Skin of body (tissue), 2 donors: ENCODE results near the gene VPS50. TPM values are rescaled to one million over a fixed set of nuclear protein-coding genes. Genes with fewer than 3 reads are reported as not detected.
A peak's percentile ranks its signal among the peaks of the same experiment; 100 is the strongest.

Source experiments
- DNase-seq: peaks from one replicate; lab custom pipeline; 2025; lab: John Stamatoyannopoulos, UW
- total RNA-seq: library from RNA; depleted of rRNA; stranded (reverse); fragments of >200 nt; gene quantifications from one replicate; pipeline ENCODE4 v1.2.3, GENCODE V29; 2014

The VPS50 gene
- 38.3 TPM for total RNA-seq

- DNase-seq, result peak; percentile 95
These were observed at the start of gene VPS50 for GRCh38 chr7:93231799-93232672. Gene VPS50 (plus strand): TSS chr7:93232366. CDS start chr7:93232468, 102 bp downstream.

DNA sequence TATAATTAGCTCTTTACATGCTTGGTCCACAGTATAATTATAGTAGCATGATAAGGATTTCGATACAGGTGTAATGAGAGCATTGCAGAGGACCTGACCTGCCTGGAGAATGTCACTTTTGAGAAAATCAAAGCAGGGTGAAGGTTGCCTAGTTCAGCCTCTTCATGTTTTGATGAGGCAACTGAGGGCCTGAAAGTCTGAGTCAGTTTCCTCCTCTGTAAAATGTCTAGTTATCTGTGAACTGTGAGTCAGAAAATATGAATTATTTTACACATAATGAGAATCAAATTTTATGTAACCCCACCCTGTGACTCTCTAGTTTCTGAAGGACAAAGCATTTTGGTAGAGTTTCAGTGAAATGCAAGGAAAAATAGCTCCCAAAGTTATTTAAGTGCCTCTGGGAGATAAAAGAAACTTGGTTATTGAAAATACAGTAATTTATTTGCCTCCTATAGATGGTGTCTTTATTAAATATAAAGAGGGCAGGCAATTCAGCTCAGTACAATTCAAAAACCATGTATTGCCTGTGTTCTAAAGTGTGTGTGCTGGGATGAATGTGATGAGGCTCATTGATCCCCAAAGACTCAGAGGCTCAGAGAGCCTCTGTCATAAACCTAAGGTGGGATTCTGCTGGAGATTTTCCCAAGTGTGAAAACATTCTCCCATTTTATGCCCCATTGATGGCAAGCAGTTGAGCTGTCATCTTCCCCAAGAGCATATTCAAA, 46.7 kb upstream of the VPS50 start:
- no peak for DNase-seq

DNA sequence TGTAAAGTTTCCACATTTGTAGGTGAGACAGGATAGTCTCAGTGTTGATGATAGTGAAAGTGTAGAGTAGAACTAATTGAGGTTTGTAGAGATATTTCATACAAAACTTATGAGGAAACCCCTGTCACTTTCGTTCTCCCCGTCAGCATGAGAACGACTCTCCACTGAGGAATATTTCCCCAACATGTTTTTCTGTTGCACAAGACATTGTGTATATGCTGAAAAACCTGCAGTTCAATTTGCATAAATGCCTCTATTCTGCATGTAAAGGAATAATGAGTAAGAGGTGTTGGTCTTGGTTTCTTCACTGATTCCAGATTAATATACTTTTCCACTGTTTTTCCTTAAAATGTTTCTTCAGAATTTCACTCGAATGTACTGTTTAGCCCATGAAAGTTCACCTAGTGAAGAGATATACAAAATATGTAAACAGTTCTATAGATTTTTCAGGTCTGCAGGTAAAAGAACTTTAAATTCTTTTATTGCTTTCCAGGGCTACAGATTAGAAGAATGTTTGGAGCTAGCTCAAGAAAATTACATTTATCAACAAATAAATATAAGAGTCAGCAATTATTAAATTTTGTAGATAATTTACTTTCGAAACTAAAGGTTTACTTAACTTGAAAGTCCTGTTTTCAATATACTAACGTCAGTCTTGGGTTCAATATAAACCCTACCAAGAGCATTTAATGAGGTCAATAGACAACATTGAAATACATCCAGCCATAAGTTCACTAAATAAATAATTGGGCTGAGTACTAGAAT, 43.1 kb upstream of the VPS50 start:
- DNase-seq, result no peak

DNA sequence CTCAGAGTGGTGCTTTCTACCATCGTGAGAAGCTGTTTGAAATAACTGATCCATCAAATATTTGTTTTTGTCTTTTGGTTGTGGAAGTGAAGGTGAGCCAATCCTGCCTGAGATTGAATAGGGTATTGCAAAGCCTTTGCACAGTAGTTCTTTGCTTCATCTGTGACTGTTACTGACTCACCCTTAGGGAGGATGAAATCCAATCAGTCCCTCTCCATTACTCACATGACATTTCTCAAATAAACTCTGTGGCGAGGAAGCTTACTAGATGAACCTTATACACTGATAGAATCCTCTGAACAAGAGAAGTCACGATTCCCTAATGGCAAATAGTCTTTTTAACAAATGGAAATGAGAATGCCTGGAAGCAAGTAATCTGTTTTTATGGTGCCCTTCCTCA, 37.8 kb upstream of the VPS50 start:
- no peak for DNase-seq

DNA sequence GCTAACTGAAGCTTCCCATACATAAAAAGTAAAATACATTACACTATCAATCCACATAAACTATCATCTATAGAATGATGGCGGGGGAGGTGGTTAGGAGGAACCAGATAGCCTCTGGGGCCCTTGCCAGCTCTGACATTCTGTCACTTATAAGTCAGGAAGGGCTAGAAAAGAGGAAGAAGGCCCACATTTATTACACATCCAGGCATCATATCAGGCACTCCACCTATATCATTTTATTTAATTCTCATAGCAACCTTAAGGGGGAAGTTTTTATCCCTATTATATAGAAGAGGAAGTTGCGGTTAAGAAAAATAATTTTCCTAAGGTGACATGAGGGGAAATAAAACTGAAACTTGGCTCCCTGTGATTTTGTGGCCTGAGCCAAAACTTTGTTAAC, 35.8 kb upstream of the VPS50 start:
- no peak for DNase-seq

- no peak for DNase-seq
These were observed 33.7 kb upstream of the VPS50 start for GRCh38 chr7:93198472-93198871.

- DNase-seq, result peak; percentile 20
These were observed 29.4 kb upstream of the VPS50 start for GRCh38 chr7:93202594-93203250.

DNA sequence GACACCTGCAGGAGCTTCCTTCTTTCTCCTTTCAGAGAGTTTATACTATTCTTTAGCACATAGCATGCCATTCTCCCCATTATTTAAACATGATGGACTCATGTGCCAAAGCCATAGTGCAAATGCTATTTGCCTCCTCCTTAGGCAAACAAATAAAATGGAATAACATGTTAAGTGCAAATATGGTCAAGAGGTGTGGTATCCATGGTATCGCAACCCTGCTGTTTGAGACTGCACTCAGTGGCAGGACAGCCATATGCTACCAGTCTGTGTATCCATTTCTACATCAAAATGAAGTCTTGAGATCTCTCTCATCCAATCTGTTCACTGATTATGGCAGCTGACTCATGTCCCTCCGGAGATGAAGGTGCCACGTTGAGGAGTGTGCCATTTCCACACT, 28.7 kb upstream of the VPS50 start:
- DNase-seq, result no peak

- DNase-seq, result no peak
These were observed 27.1 kb upstream of the VPS50 start for GRCh38 chr7:93205046-93205445.

GRCh38 chr7:93211228-93211818, 20.8 kb upstream of the VPS50 start:
- DNase-seq, result no peak

GRCh38 chr7:93212881-93213280, 19.3 kb upstream of the VPS50 start:
- no peak for DNase-seq

DNA sequence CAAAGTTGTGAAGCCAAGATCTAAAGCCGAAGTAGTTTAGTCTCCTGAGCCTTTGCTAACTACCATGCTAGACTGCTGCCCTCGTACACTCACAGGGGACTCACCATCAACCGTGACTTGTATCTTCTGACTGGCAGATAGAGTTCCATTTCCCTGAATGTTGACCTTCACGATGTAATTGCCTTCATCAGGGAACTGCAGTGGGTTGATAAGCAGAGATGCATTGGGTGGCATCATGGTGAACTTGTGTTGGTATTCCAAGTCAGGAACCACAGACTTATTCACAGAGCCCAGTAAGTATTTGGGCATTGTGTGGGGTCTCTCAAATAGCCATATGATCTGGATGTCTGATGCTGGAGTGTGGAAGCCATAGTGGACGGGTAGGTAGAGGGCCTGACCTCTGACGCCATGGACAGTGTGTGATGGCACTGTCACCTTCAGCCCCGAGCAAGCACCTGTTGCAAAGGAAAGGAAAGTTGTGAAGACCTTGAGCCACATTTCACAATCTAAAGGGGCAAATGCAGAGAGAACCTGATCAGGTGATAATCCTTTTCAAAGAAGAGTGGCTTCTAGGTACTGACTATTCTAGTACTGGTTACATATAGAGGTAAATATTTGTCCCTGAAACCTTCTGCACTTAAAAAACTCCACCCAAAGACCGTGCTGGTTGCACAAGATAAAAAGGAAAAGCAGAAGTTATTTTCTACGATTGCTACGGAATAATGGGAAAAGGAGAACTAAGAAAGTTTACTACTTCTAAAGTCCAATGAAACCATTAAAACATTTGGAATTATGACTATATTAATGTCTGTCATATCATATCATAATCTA, 13.0 kb upstream of the VPS50 start:
- DNase-seq, result no peak

GRCh38 chr7:93219868-93220267, 12.3 kb upstream of the VPS50 start:
- no peak for DNase-seq

DNA sequence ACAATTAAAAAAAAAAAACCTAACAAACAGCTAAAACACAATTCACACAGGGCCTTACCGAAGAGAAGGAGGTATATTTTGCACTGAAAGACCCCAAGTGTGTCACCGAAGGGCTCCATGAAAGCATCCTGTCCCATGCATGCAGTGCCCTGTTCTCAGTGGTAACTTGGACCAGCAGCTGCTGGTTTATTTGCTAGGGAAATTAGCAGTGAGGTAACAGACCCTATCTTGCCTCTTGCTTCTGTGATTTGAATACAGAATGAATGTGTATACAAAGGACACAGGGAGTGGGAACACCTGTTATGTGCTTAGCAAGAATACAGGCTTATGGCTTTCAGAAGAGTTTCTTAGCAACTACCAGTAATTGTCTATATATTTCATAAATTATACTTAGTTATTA, 5.9 kb upstream of the VPS50 start, which contains the start of gene HEPACAM2:
Gene HEPACAM2 (minus strand): TSS at position 160 of the 400 bp plus-strand sequence.
- DNase-seq, result no peak

DNA sequence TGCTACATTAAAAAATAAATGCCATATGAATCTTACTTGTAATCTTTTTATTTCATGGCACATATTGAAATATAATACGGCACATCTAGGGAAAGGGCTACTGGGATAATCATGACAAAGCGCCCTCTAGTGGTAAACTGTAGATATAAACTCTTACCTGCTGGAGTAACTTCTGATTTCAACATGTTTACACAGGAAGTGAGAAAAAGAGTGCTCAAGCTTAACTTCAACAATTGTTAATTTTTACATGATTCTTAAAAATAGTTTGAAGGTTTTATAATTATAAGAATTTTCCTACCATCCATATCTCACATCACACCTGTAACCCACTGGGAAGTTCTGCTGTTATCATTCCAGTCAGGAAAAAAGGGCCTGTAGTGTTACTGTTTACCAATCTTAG, 3.9 kb upstream of the VPS50 start:
- DNase-seq, result peak; percentile 10

DNA sequence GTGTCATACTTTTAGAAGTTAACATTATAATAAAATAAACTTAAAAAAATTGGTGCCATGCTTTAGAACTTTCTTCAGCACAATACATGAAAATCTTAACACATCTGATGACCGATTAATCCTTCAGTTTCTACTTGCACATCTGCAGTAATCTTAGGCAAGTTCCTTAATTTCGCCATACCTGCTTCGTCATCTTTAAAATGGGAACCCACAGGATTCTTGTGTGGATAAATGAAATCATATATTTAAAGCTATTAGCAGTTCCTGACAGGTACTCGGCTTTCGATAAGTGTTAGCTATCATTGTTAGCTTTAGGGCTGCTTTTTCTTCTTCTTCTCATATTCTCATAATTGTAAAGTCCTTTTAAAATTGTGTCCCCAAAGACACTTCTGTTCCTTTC, 907 bp upstream of the VPS50 start:
- no peak for DNase-seq

DNA sequence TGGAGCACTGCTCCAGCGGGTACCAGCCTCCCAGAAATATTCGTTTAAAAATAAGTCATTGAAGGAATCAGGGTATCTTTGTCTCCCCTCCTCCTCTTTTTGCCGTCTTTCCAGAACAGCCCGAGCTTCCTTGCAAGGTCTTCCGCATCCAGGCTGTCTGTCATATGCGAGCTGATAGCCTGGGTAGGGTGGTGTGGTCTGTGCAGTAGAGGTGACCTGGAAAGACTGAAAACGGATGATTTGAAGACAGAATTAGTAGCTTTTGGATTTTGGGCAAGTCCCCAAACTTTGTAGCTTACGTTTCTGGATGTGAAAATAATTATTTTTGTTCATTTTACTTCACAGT, 480 bp downstream of the VPS50 start:
- DNase-seq, result no peak

GRCh38 chr7:93235541-93235940, 3.4 kb downstream of the VPS50 start:
- DNase-seq, result no peak

DNA sequence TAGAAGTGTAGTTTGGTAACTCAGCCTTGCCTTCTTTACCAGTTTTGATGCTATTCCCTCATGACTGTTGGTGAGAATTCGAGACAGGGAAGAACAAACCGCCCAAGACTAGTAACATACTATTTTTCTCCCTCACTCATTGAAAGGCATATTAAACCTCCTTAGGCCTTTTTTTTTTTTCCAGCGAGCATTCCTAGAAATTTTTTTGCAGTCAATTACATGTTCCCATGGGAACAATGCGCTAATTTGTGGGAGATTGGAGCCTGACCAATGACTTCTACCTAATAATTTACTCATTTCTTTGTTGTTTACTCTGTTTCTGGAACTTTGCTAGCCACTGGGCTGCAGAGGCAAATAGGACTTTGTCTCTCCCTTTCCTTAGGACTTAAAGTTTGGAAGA, 6.0 kb downstream of the VPS50 start:
- DNase-seq, result no peak

DNA sequence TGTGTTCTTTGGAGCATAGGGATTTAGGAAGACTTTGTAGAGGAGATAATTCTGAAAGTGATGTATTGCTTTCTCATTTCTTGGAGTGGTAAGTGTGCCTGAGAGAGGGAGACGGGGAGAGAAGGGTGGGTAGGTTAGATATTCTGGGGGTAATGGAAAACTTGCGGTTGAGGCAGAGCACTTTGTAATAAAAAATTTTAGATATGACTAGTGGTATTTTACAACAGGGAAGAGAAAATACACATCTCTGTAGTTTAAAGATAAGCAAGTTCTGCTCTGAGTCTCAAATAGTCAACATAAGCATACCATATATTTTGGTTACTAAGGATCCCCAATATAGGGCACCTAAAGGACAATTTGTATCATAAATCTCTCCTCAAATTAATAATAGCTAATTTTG, 6.6 kb downstream of the VPS50 start:
- DNase-seq, result no peak
